Stimulated activated CD4-positive, alpha-beta T cell treated with anti-CD3 and anti-CD28 coated beads, Interleukin-15, amount 100 ng/mL, for 24 hours (primary cell): ENCODE data around the gene CCDC91.

Experiments
- DNase-seq: peaks from one replicate; pipeline ENCODE4 v3.0.0-alpha.2; 2020

Gene CCDC91

DNA sequence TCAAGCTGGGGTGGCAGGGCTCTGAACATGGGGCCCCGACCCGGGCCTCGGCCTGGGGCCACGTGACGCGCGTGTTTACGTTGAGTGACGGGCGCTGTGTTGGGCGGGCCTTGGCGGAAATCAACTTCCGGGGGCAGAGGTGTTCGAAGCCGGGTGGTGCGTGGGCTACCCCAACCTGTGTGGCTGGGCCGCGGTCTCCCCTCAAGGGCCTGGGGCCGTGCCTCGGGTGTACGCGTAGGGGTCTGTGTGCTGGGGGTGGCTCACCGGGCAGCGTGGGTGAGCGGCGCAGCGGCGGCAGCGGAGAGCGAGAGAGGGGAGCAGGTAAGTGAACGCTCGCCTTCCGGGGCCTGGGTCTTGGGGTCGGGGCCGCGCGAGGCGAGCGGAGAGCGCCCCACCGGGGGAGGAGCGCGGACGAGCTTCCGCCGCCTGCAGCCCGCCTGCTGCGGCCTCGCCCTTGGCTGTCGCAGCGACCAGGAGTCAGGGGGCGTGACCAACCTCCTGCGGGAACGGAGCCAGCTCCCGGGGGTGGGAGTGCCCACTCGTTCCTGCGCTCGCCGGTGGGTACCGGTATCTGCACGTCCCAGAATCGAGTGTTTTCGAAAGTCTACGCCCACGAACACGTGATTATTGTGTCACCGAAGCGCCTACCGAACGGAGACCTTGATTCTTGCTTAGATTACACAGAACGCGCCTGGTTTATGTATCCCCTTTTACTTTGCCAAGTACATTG lies at the start of gene CCDC91:
TSS of gene CCDC91 (plus strand) at position 136 of the 730 bp plus-strand sequence. CDS start 66,760 bp downstream, outside the sequence.
- DNase-seq, result peak; percentile 91

- DNase-seq, result no peak
Measured at GRCh38 chr12:28144059-28144458, 46.2 kb upstream of the CCDC91 start.

GRCh38 chr12:28144532-28144931 lies 45.7 kb upstream of the CCDC91 start:
- no peak for DNase-seq

DNA sequence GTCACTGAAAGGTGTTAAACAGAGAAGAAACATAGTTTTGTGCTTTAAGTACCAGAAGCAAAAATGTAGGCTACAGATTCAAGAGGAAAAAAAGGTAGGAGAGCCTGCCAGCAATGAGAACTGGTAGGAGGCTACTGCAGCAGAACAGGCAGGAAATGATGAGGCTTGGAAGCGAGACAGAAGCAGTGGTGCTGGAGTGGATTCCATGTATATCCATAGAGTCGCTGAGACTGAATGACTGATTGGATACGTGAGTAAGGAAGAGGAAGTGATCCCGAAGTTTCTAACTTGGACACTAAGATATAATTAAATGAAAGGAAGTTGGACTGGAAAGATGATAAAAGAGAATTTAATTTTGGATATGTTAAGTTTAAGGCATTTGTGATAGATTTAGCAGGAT lies 45.0 kb upstream of the CCDC91 start:
- no peak for DNase-seq

GRCh38 chr12:28149279-28149678 lies 41.0 kb upstream of the CCDC91 start:
- no peak for DNase-seq

DNA sequence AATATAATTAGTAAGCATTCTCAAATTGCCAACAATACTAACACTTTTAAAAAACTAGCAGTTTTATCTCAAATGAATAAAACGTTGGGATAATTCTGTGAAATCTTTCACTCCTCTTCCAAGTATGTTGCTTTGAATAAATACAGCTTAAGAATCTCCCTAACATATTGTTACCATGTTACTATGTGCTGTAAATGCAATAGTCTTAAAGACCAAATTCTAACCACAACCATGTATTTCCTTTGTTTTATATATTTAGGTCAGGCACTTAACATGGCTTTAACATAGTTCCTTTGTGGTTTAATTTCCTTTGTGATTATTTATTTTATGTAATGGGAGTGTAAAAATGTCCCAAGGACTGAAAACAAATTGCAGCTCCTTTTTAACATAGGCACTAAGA lies 33.9 kb upstream of the CCDC91 start:
- no peak for DNase-seq

DNA sequence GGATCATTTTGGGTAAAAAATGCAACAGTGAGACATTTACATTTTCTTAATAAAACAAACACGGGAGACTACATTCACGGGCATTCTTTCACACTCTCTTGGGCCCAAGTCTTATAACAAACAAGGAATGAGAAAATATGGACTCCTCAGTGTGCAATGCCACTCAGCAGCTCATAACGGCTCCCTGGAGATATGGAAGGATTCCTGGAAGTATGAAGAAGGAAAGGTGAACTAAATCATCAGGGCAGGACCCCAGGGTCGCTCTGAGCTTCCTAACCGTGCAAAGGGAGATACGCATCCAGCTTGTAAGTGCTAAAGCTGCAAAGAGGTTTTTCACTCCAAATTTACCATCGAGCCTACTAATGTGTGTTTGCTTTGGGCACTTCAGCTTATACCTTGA lies 33.5 kb upstream of the CCDC91 start:
- no peak for DNase-seq

DNA sequence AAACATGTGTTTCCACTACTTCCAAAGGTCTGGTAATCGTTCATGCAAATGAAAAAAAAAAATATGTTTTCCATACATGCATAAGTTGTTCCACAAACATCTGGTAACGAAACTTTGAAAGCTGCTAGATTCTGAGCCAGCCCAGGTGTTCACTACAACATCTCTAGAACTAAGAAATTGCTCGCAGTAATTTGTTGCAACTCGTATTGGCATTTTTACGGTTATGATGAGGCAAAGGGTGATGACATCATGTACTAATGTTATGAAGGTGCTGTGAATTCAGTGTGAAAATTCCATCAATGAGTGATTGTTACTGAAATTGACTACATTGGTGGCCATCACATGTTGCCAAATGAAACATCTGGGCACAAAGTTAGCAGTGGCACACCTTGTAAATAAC lies 31.9 kb upstream of the CCDC91 start:
- no peak for DNase-seq

- DNase-seq, result no peak
Measured at GRCh38 chr12:28159688-28160087, 30.6 kb upstream of the CCDC91 start.

- no peak for DNase-seq
Measured at GRCh38 chr12:28161697-28162096, 28.6 kb upstream of the CCDC91 start.

- DNase-seq, result no peak
Measured at GRCh38 chr12:28162697-28163096, 27.6 kb upstream of the CCDC91 start.

DNA sequence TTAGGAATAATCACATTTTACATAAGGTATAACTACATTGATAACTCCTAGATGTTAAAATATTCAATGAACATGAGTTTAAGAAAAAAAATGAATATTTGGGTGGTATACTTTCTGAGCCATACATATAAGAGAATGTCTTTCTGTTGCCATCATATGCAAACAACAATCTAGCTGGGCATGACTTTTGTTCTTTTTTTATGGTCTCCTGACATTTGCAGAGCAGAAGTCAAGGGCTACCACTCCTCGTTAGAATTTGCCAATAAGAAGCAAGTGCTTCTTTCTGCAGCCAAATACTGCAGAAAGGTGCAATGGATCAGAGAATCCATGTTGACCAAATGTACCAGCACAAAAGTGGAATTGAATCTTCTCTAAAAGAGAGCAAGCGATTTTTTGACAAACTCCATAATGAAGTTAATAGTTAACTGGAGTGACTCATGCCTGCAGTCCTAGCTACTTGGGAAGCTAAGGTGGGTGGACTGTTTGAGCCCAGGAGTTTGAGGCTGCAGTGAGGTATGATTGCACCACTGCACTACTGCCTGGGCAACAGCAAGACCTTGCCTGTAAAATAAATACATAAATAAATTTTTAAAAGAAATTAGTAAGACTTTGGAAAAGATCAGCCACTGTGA lies 25.5 kb upstream of the CCDC91 start:
- DNase-seq, result no peak

GRCh38 chr12:28167981-28168485 lies 22.2 kb upstream of the CCDC91 start:
- no peak for DNase-seq

DNA sequence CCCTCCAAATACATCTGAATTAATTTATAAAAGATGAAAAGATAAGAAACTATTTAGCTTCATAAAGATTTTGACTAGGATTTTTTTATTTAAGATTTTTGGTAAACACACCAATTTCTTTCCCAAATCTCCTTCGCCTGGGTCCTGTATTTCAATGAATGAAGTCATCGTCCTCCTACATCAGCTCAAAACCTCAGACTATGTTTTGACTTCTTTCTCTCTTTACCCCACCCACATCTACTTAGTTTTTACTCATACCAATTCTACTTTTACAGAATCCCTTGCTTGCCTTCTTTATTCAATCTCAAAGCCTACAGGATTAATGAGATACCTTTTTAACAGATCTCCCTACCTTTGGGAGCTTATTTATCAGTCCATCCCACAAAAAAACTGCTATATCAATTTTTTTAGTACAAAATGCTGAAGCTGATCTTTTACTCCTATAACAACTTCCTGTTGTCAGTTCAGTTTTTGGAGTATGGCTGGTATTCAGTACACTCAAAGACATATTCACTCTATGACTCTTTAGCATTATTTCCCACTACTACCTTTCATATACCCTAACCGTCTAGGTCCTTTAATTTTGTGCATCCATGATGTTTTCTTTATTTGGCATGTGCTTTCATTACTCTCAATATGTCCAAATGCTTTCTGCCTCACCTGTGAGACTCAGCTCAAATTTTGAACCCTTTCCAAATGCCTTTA lies 18.7 kb upstream of the CCDC91 start:
- no peak for DNase-seq

DNA sequence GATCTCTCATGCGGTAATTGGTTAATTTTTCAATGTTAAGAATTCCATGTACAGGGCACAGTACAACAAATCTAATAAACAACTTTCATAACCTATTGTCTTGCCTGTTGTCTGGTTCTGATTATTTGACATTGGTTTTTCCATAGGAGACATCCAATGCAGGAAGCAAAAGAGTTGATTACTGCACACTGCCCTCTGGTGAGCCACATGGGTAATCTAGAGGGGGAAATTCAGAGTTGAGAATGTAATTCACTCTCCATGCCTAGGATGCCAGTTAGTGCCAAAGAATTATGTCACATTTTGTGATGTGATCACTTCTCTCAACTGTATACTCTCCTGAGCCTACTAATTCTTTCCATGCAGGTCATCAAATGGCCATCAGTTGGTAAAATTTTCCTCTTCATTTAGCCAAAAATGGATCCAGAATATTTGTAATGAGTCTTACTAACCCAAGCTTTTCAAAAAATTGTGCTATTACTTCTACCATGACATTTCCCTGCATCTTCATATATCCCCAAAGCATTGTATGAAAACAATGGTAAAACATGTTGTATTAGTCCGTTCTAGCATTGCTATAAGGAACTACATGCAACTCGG lies 17.7 kb upstream of the CCDC91 start:
- DNase-seq, result no peak

- no peak for DNase-seq
Measured at GRCh38 chr12:28173440-28173839, 16.8 kb upstream of the CCDC91 start.

DNA sequence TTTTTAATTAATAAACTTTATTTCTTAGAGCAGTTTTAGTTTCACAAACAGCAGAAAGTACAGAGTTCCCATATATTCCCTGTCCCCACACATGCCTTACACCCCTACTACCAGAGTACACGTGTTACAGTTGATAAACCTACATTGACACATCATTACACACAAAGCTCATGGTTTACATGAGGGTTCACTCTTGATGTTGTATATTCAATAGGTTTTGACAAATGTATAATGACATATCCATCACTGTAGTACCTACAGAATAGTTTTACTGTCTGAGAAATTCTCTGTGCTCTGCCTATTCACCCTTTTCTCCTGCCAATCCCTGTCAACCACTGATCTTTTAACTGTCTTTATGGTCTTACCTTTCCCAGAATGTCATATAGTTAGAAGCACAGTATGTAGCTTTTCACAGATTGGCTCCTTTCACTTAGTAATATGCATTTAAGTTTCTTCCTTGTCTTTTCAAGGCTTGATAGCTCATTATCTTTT lies 15.1 kb upstream of the CCDC91 start:
- no peak for DNase-seq

GRCh38 chr12:28176295-28176694 lies 14.0 kb upstream of the CCDC91 start:
- DNase-seq, result no peak

DNA sequence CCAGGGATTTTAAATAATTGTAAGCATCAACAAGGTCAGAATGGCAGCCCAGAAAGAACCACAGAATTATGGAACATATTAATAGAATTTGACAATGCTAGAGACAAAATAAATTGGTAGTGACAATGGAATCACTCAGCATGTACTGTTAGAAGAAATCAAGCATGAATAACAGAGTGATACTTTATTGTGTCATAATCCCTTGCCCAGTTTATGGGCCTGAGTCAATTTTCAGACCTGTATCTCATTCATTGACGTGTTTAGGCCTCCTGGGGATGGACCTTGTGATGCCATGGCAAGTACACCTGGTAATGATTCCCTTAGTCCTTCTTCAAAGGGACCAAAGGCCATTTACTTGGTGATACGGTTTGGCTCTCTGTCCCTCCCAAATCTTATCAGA lies 12.8 kb upstream of the CCDC91 start:
- DNase-seq, result no peak

DNA sequence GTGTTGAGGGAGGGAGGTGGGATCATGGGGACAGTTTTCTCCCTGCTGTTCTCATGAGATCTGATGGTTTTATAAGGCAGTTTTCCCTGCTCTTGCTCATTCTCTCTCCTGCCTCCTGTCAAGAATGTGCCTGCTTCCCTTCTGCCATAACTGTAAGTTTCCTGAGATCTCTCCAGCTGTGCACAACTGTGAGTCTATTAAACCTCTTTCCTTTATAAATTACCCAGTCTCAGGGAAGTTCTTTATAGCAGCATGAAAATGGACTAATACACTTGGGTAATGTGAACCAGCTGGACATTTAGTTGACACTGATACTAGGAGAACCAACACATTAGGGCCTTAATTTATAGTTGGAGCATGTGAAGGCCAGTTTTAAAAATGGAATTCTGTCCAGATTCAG lies 12.4 kb upstream of the CCDC91 start:
- no peak for DNase-seq

DNA sequence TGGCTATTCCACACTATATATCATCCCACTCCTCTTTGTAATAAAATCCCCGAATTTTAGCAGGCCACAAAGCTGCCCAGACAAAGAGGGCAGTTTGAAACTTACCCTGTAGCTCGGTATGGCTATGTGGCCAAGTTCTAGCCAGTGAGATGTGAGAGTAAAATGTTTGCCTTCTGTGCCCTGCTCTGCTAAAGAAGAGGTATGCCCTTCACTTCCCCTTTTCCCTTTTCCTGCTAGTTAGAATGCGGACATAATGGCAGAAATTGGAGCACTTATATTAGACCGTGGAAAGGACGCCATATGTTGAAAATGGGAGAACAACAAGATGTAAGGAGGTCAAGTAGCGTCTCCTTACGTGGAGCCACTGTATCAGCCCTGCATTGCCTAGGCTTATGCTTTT lies 11.5 kb upstream of the CCDC91 start:
- DNase-seq, result no peak

GRCh38 chr12:28180786-28181185 lies 9.5 kb upstream of the CCDC91 start:
- no peak for DNase-seq

GRCh38 chr12:28184375-28184774 lies 5.9 kb upstream of the CCDC91 start:
- DNase-seq, result no peak
